H9 (cell line): Measurements from ENCODE around the gene CHCHD10. TPM values are rescaled to one million over a fixed set of nuclear protein-coding genes. Genes with fewer than 3 reads are reported as not detected.

Experiments
- DNase-seq: peaks from one replicate; pipeline ENCODE4 v3.0.0-alpha.2; 2017
- H2AFZ ChIP-seq: one replicate; pipeline ENCODE4 v1.6.1; 2013; ENCODE audit warnings: mild to moderate bottlenecking, low read length, control low read depth, moderate library complexity
- H2AK5ac ChIP-seq: 2 replicates; pipeline ENCODE4 v1.6.1; 2013; ENCODE audit warnings: low read length, control low read depth, mixed read lengths; ENCODE audit not compliant: insufficient read length
- H2BK120ac ChIP-seq: one replicate; pipeline ENCODE4 v1.6.1; 2013; ENCODE audit warnings: low read depth, mild to moderate bottlenecking, low read length, control low read depth, inconsistent platforms; ENCODE audit not compliant: poor library complexity, severe bottlenecking
- H2BK12ac ChIP-seq: 2 replicates; pipeline ENCODE4 v1.6.1; 2013; ENCODE audit warnings: low read length, control low read depth, mixed read lengths, low read depth; ENCODE audit not compliant: insufficient read length
- H2BK15ac ChIP-seq: 2 replicates; pipeline ENCODE4 v1.6.1; 2013; ENCODE audit warnings: low read depth, low read length, control low read depth
- H2BK20ac ChIP-seq: one replicate; pipeline ENCODE4 v1.6.1; 2013; ENCODE audit warnings: low read depth, mild to moderate bottlenecking, low read length, control low read depth, inconsistent platforms; ENCODE audit not compliant: poor library complexity, severe bottlenecking
- H2BK5ac ChIP-seq: 2 replicates; pipeline ENCODE4 v1.6.1; 2013; ENCODE audit warnings: low read length, control low read depth, mixed read lengths; ENCODE audit not compliant: insufficient read length
- H3K14ac ChIP-seq: 2 replicates; pipeline ENCODE4 v1.6.1; 2013; ENCODE audit warnings: low read length, control low read depth; ENCODE audit not compliant: insufficient read depth
- H3K18ac ChIP-seq: 2 replicates; pipeline ENCODE4 v1.6.1; 2013; ENCODE audit warnings: low read depth, mild to moderate bottlenecking, mixed read lengths, low read length, control low read depth; ENCODE audit not compliant: insufficient read length
- H3K23ac ChIP-seq: 2 replicates; pipeline ENCODE4 v1.6.1; 2013; ENCODE audit warnings: low read length, control low read depth, mixed read lengths, low read depth; ENCODE audit not compliant: insufficient read length
- H3K23me2 ChIP-seq: 2 replicates; pipeline ENCODE4 v1.6.1; 2013; ENCODE audit warnings: low read depth, mild to moderate bottlenecking, mixed read lengths, low read length, control low read depth; ENCODE audit not compliant: insufficient read length, poor library complexity, severe bottlenecking
- H3K27ac ChIP-seq: 2 replicates; pipeline ENCODE4 v1.5.1; 2013; ENCODE audit warnings: low read length, control low read depth, mixed read lengths, low read depth; ENCODE audit not compliant: insufficient read length
- H3K27me3 ChIP-seq: 2 replicates; pipeline ENCODE4 v1.6.1; 2013; ENCODE audit warnings: low read length, control low read depth, inconsistent platforms; ENCODE audit not compliant: insufficient read depth
- H3K4ac ChIP-seq: 2 replicates; pipeline ENCODE4 v1.6.1; 2013; ENCODE audit warnings: low read depth, mild to moderate bottlenecking, control low read depth, inconsistent platforms, low read length, moderate library complexity
- H3K4me1 ChIP-seq: 2 replicates; pipeline ENCODE4 v1.6.1; 2013; ENCODE audit warnings: low read length, control low read depth, inconsistent platforms; ENCODE audit not compliant: insufficient read depth
- H3K4me2 ChIP-seq: 2 replicates; pipeline ENCODE4 v1.6.1; 2013; ENCODE audit warnings: low read length, control low read depth, mixed read lengths; ENCODE audit not compliant: insufficient read length, insufficient read depth
- H3K56ac ChIP-seq: 2 replicates; pipeline ENCODE4 v1.6.1; 2013; ENCODE audit warnings: low read depth, mild to moderate bottlenecking, mixed read lengths, low read length, control low read depth; ENCODE audit not compliant: insufficient read length
- H3K79me1 ChIP-seq: 2 replicates; pipeline ENCODE4 v1.6.1; 2013; ENCODE audit warnings: low read depth, mild to moderate bottlenecking, moderate library complexity, low read length, control low read depth, inconsistent platforms; ENCODE audit not compliant: insufficient read depth, poor library complexity, severe bottlenecking
- H3K79me2 ChIP-seq: 2 replicates; pipeline ENCODE4 v1.6.1; 2013; ENCODE audit warnings: low read length, control low read depth, inconsistent platforms; ENCODE audit not compliant: insufficient read depth
- H3K9ac ChIP-seq: 2 replicates; pipeline ENCODE4 v1.6.1; 2013; ENCODE audit warnings: low read length, control low read depth, mixed read lengths; ENCODE audit not compliant: insufficient read length; ENCODE audit errors: extremely low read depth
- H3K9me3 ChIP-seq: one replicate; pipeline ENCODE4 v1.6.1; 2013; ENCODE audit warnings: low read depth, low read length, inconsistent platforms; ENCODE audit not compliant: control insufficient read depth
- H3T11ph ChIP-seq: one replicate; pipeline ENCODE4 v1.6.1; 2013; ENCODE audit warnings: mild to moderate bottlenecking, low read length, control low read depth, inconsistent platforms
- H4K20me1 ChIP-seq: one replicate; pipeline ENCODE4 v1.6.1; 2013; ENCODE audit not compliant: control insufficient read depth, insufficient read length, insufficient read depth
- H4K5ac ChIP-seq: 2 replicates; pipeline ENCODE4 v1.6.1; 2013; ENCODE audit warnings: low read depth, mild to moderate bottlenecking, mixed read lengths, low read length, control low read depth; ENCODE audit not compliant: insufficient read length
- H4K8ac ChIP-seq: replicated peaks from 2 replicates; pipeline ENCODE4 v1.6.1; 2013; ENCODE audit warnings: low read length, control low read depth, mixed read lengths, low read depth; ENCODE audit not compliant: insufficient read length
- H4K91ac ChIP-seq: 2 replicates; pipeline ENCODE4 v1.6.1; 2013; ENCODE audit warnings: low read depth, mild to moderate bottlenecking, moderate library complexity, mixed read lengths, low read length, control low read depth; ENCODE audit not compliant: insufficient read length
- H3K27ac Mint-ChIP-seq, 3 experiments: 2 replicates in 2 of 3; 3 replicates in 1 of 3; pipeline ENCODE4 v1.8.0; 2020 to 2021; ENCODE audit warnings: mixed read lengths in 3 of 3, mild to moderate bottlenecking in 1 of 3, moderate library complexity in 1 of 3
- H3K27me3 Mint-ChIP-seq: 2 replicates; pipeline ENCODE4 v1.8.0; 2021; ENCODE audit warnings: low read depth, mild to moderate bottlenecking, moderate library complexity, mixed read lengths
- H3K36me3 Mint-ChIP-seq, 3 experiments: 2 replicates in 2 of 3; 3 replicates in 1 of 3; pipeline ENCODE4 v1.8.0; 2020 to 2021; ENCODE audit warnings: low read depth in 3 of 3, mixed read lengths in 3 of 3; ENCODE audit not compliant: insufficient read depth in 1 of 3
- H3K4me1 Mint-ChIP-seq, 2 experiments: 2 replicates each; pipeline ENCODE4 v1.8.0; 2020; ENCODE audit warnings: mixed read lengths in 2 of 2
- H3K4me3 Mint-ChIP-seq, 2 experiments: 2 replicates in 1 of 2; 3 replicates in 1 of 2; pipeline ENCODE4 v1.8.0; 2020 to 2021; ENCODE audit warnings: mild to moderate bottlenecking in 2 of 2, mixed read lengths in 2 of 2, moderate library complexity in 1 of 2
- H3K9me3 Mint-ChIP-seq, 2 experiments: 2 replicates in 1 of 2; 3 replicates in 1 of 2; pipeline ENCODE4 v1.8.0; 2020; ENCODE audit warnings: mild to moderate bottlenecking in 2 of 2, mixed read lengths in 2 of 2, moderate library complexity in 1 of 2
- CTCF ChIP-seq: fragments of 200-600 bp; sonication (generic); conservative IDR thresholded peaks from 3 replicates; pipeline ENCODE4 v1.8.0; 2021; ENCODE audit warnings: antibody characterized with exemption, mild to moderate bottlenecking
- WGBS: extraction: QIAGEN DNeasy Blood & Tissue Kit; methylation state at CpG from one replicate; pipeline ENCODE4 v1.1.7; 2013; ENCODE audit warnings: missing lambda C conversion rate, low lambda C conversion rate, mixed read lengths; ENCODE audit not compliant: insufficient read length; ENCODE audit errors: extremely low coverage; 5-methylcytosine and 5-hydroxymethylcytosine counted together
- total RNA-seq: library from RNA; stranded (reverse); gene quantifications from 2 replicates; pipeline ENCODE4 v1.2.1, GENCODE V29; 2021

CHCHD10 gene
- total RNA-seq, 1 experiment from 2014 or later: 53.7 TPM

- Mint-ChIP-seq H3K27me3 (no peaks in the 10 kb centered on the region), H3K27ac (peak overlapping the region in 1 of 3 experiments; percentile 79; a peak in 1 of 7 replicates), H3K4me3 (no peak overlapping the region), H3K4me1 (peaks cover 0 to 3% of the 10 kb centered on the region in 2 experiments; a peak in 1 of 4 replicates), H3K9me3 (no peaks in the 10 kb centered on the region; a peak in 1 of 5 replicates), H3K36me3 (peaks cover 65 to 94% (median 89%) of the 10 kb centered on the region in 3 experiments)
- Histone ChIP-seq H2BK5ac (peak overlapping the region; percentile 70), H3K23ac (no peak overlapping the region), H3K9ac (no peak overlapping the region), H3K4ac (no peak overlapping the region), H3K79me1 (no peaks in the 10 kb centered on the region), H2BK12ac (no peak overlapping the region), H3K14ac (no peak overlapping the region), H4K8ac (peak overlapping the region; percentile 72), H3K23me2 (no peaks in the 10 kb centered on the region), H3T11ph (no peak overlapping the region), H3K27me3 (no peaks in the 10 kb centered on the region), H3K18ac (no peak overlapping the region), H4K91ac (no peak overlapping the region), H2BK120ac (no peak overlapping the region), H2BK20ac (no peak overlapping the region), H4K5ac (no peak overlapping the region), H3K79me2 (no peaks in the 10 kb centered on the region), H3K27ac (no peak overlapping the region), H3K4me1 (no peaks in the 10 kb centered on the region), H3K56ac (no peak overlapping the region), H3K4me2 (no peak overlapping the region), H2AK5ac (no peak overlapping the region), H4K20me1 (no peaks in the 10 kb centered on the region), H2BK15ac (no peak overlapping the region), H3K9me3 (no peaks in the 10 kb centered on the region), H2AFZ (no peak overlapping the region)
- no peak for DNase-seq
- no CpG with 5 or more reads among the region's 11 CpGs for WGBS
- no peak for TF ChIP-seq CTCF
Measured at GRCh38 chr22:23801238-23801821, 33.6 kb upstream of the CHCHD10 start.
